GM19452 (cell line): ENCODE results near the gene IDE.
"Not testable (repeated sequence)": the region's sequence is repeated elsewhere in the genome, so short reads cannot be mapped to it uniquely, and the experiment has no call there.

Source experiments
- ATAC-seq: cut with Tn5 transposase; IDR thresholded peaks from one replicate; pipeline ENCODE4 v1.9.1; 2021; ENCODE audit not compliant: unreplicated experiment

The IDE gene

GRCh38 chr10:92492748-92493240 is 81.1 kb downstream of the IDE start:
- ATAC-seq, result no peak

GRCh38 chr10:92490387-92490786 is 83.5 kb downstream of the IDE start:
- ATAC-seq, result no peak

- ATAC-seq, result no peak
Observed at GRCh38 chr10:92486637-92487036, 87.3 kb downstream of the IDE start.

- no peak for ATAC-seq
Observed at GRCh38 chr10:92483539-92483938, 90.4 kb downstream of the IDE start.

GRCh38 chr10:92480413-92480812 is 93.5 kb downstream of the IDE start:
- no peak for ATAC-seq

- ATAC-seq, result no peak
Observed at GRCh38 chr10:92479547-92479946, 94.3 kb downstream of the IDE start.

GRCh38 chr10:92478536-92478935 is 95.4 kb downstream of the IDE start:
- no peak for ATAC-seq

GRCh38 chr10:92475357-92475868 is 98.5 kb downstream of the IDE start:
- ATAC-seq, result no peak

- no peak for ATAC-seq
Observed at GRCh38 chr10:92470026-92470425, 103.9 kb downstream of the IDE start.

- ATAC-seq, result no peak
Observed at GRCh38 chr10:92464364-92464763, 109.5 kb downstream of the IDE start.

GRCh38 chr10:92463582-92463981 is 110.3 kb downstream of the IDE start:
- ATAC-seq, result no peak

GRCh38 chr10:92454955-92455354 is 118.9 kb downstream of the IDE start:
- not testable (repeated sequence) for ATAC-seq

GRCh38 chr10:92452313-92452712 is 121.6 kb downstream of the IDE start:
- no peak for ATAC-seq

- no peak for ATAC-seq
Observed at GRCh38 chr10:92451431-92451830, 122.5 kb downstream of the IDE start.

- no peak for ATAC-seq
Observed at GRCh38 chr10:92450896-92451295, 123.0 kb downstream of the IDE start.

- ATAC-seq, result no peak
Observed at GRCh38 chr10:92440578-92440977, 133.3 kb downstream of the IDE start.

GRCh38 chr10:92438220-92438619 is 135.7 kb downstream of the IDE start:
- no peak for ATAC-seq

- ATAC-seq, result no peak
Observed at GRCh38 chr10:92436611-92437010, 137.3 kb downstream of the IDE start.

GRCh38 chr10:92436065-92436464 is 137.8 kb downstream of the IDE start:
- ATAC-seq, result not testable (repeated sequence)

GRCh38 chr10:92434385-92434784 is 139.5 kb downstream of the IDE start:
- ATAC-seq, result no peak

GRCh38 chr10:92432596-92432995 is 141.3 kb downstream of the IDE start:
- ATAC-seq, result no peak

- no peak for ATAC-seq
Observed at GRCh38 chr10:92430103-92430502, 143.8 kb downstream of the IDE start.

- ATAC-seq, result no peak
Observed at GRCh38 chr10:92421550-92421949, 152.3 kb downstream of the IDE start.
